NCI-H748 treated with DMSO at 0.1 percent for 48 hours (cell line): ENCODE data around the gene MAML2.

Experiments used
- DNase-seq: peaks from one replicate; lab custom pipeline; 2025; lab: John Stamatoyannopoulos, UW

The MAML2 gene

GRCh38 chr11:96342961-96343711 lies at the start of gene MAML2:
MAML2 (minus strand) TSS chr11:96343195; CDS start chr11:96341895, 1,300 bp downstream.
- DNase-seq = peak; percentile 6

GRCh38 chr11:96391698-96392307 lies 48.8 kb upstream of the MAML2 start:
- DNase-seq = no peak

- no peak for DNase-seq
Measured at GRCh38 chr11:96390488-96390792, 47.4 kb upstream of the MAML2 start.

GRCh38 chr11:96389720-96390487 lies 46.9 kb upstream of the MAML2 start, which contains the start of the genes CCDC82 and JRKL:
CCDC82 (minus strand) TSS chr11:96389912; CDS start chr11:96384747, 5,165 bp downstream.
JRKL (plus strand) TSS chr11:96390013; CDS start chr11:96390650, 637 bp downstream.
- DNase-seq = peak; percentile 72

- no peak for DNase-seq
Measured at GRCh38 chr11:96388891-96389719, 46.1 kb upstream of the MAML2 start.

- no peak for DNase-seq
Measured at GRCh38 chr11:96385187-96385586, 42.2 kb upstream of the MAML2 start.

GRCh38 chr11:96384156-96384555 lies 41.2 kb upstream of the MAML2 start:
- peak; percentile 38 for DNase-seq

- DNase-seq = no peak
Measured at GRCh38 chr11:96376796-96377195, 33.8 kb upstream of the MAML2 start.

- no peak for DNase-seq
Measured at GRCh38 chr11:96373826-96374225, 30.8 kb upstream of the MAML2 start.

- DNase-seq = no peak
Measured at GRCh38 chr11:96367342-96367741, 24.3 kb upstream of the MAML2 start.

GRCh38 chr11:96366024-96366423 lies 23.0 kb upstream of the MAML2 start:
- DNase-seq = no peak

GRCh38 chr11:96365493-96365892 lies 22.5 kb upstream of the MAML2 start:
- no peak for DNase-seq

- DNase-seq = no peak
Measured at GRCh38 chr11:96361778-96362177, 18.8 kb upstream of the MAML2 start.

GRCh38 chr11:96358321-96358720 lies 15.3 kb upstream of the MAML2 start:
- DNase-seq = no peak

- no peak for DNase-seq
Measured at GRCh38 chr11:96357794-96358193, 14.8 kb upstream of the MAML2 start.

- DNase-seq = no peak
Measured at GRCh38 chr11:96356848-96357247, 13.9 kb upstream of the MAML2 start.

GRCh38 chr11:96342014-96342960 lies 708 bp downstream of the MAML2 start:
- no peak for DNase-seq

- DNase-seq = no peak
Measured at GRCh38 chr11:96341211-96342013, 1.6 kb downstream of the MAML2 start.

GRCh38 chr11:96340555-96340885 lies 2.5 kb downstream of the MAML2 start:
- DNase-seq = no peak
